ENCODE measurements around the gene DEFB108B.
"Not testable (repeated sequence)": the region's sequence is repeated elsewhere in the genome, so short reads cannot be mapped to it uniquely, and the experiment has no call there.

- TF ChIP-seq CTCF (IDR thresholded peaks at IDR 0.05); SOX15 (CRISPR knock-in tag; IDR thresholded peaks at IDR 0.05); RELA (CRISPR knock-in tag; IDR thresholded peaks at IDR 0.05; ENCODE audit: borderline replicate concordance); USF1 (CRISPR knock-in tag; IDR thresholded peaks at IDR 0.05); SP1 (CRISPR knock-in tag; conservative IDR thresholded peaks at IDR 0.05); ZNF232 (CRISPR knock-in tag; IDR thresholded peaks at IDR 0.05); E2F4 (CRISPR knock-in tag; IDR thresholded peaks at IDR 0.05; ENCODE audit: borderline replicate concordance, low read depth); NR3C1 (CRISPR knock-in tag; conservative IDR thresholded peaks at IDR 0.05; ENCODE audit: low read depth); E2F1 (CRISPR knock-in tag; IDR thresholded peaks at IDR 0.05); FOXP1 (CRISPR knock-in tag; IDR thresholded peaks at IDR 0.05; ENCODE audit: borderline replicate concordance); ZNF138 (CRISPR knock-in tag; conservative IDR thresholded peaks at IDR 0.05); ATF2 (CRISPR knock-in tag; IDR thresholded peaks at IDR 0.05; ENCODE audit: borderline replicate concordance, low read depth): not testable (repeated sequence)
Measured at GRCh38 chr11:71842720-71843119, 9.7 kb downstream of the DEFB108B start.
